Lower lobe of right lung (tissue), 2 donors: Measurements from ENCODE around the gene GAB2. TPM values are rescaled to one million over a fixed set of nuclear protein-coding genes. Genes with fewer than 3 reads are reported as not detected.

ENCODE experiments used
- ATAC-seq, 2 donors: fragments of 200-7000 bp; cut with Tn5 transposase; one replicate each; pipeline ENCODE4 v1.9.1; 2020 to 2022; ENCODE audit warnings: mild to moderate bottlenecking in 2 of 2, moderate library complexity in 2 of 2
- DNase-seq: peaks from one replicate; pipeline ENCODE4 v3.0.0-alpha.2; 2020
- H3K27ac ChIP-seq: fragments of 200-600 bp; one replicate; pipeline ENCODE4 v1.8.0; 2022
- H3K27me3 ChIP-seq: fragments of 200-600 bp; one replicate; pipeline ENCODE4 v1.8.0; 2022; ENCODE audit warnings: low read depth
- H3K36me3 ChIP-seq: fragments of 200-600 bp; one replicate; pipeline ENCODE4 v1.8.0; 2022; ENCODE audit warnings: mild to moderate bottlenecking
- H3K4me1 ChIP-seq: fragments of 200-600 bp; one replicate; pipeline ENCODE4 v1.8.0; 2022
- H3K4me3 ChIP-seq: fragments of 200-600 bp; one replicate; pipeline ENCODE4 v1.8.0; 2022; ENCODE audit warnings: mild to moderate bottlenecking
- H3K9me3 ChIP-seq: fragments of 200-600 bp; one replicate; pipeline ENCODE4 v1.8.0; 2022
- CTCF ChIP-seq: fragments of 200-600 bp; IDR thresholded peaks from one replicate; pipeline ENCODE4 v1.8.0; 2022; ENCODE audit warnings: antibody characterized with exemption, mild to moderate bottlenecking
- intact Hi-C: fragments of 100-400 bp; cut with DNase I; formaldehyde crosslinking; loops from one replicate; pipeline ENCODE4 v1.11.0; 2022
- total RNA-seq: library from RNA; stranded (reverse); fragmentation: NEBNext Ultra II Directional; extraction: Animal tissue kit (Norgen Biotek cat#: 25700); gene quantifications from one replicate; pipeline ENCODE4 v1.2.1, GENCODE V29; 2021
- donor health status: DM: no; HTN: yes; CAD: no; lungs with severe emphysema.

Gene GAB2
- total RNA-seq, 1 donor from 2014 or later: 64.2 TPM

- intact Hi-C loops: no loop called here
- Histone ChIP-seq H3K27ac (no peak overlapping the region), H3K9me3 (no peaks in the 10 kb centered on the region), H3K27me3 (no peaks in the 10 kb centered on the region), H3K36me3 (peaks cover 15% of the 10 kb centered on the region), H3K4me1 (peaks cover 13% of the 10 kb centered on the region), H3K4me3 (no peak overlapping the region)
- DNase-seq (no peak), ATAC-seq (no peak)
- TF ChIP-seq CTCF: no peak
These were observed 223.8 kb downstream of the GAB2 start for GRCh38 chr11:78193806-78194205.

GRCh38 chr11:78192911-78193351 is 224.7 kb downstream of the GAB2 start:
- no peak for ATAC-seq
- Histone ChIP-seq H3K4me3 (no peak overlapping the region), H3K9me3 (no peaks in the 10 kb centered on the region), H3K27ac (no peak overlapping the region), H3K27me3 (no peaks in the 10 kb centered on the region), H3K36me3 (peaks cover 6% of the 10 kb centered on the region), H3K4me1 (peaks cover 13% of the 10 kb centered on the region)
- intact Hi-C loops: no loop called here
- no peak for TF ChIP-seq CTCF
- no peak for DNase-seq

GRCh38 chr11:78192223-78192719 is 225.3 kb downstream of the GAB2 start:
- intact Hi-C loops: no loop called here
- TF ChIP-seq CTCF: no peak
- Histone ChIP-seq H3K27me3 (no peaks in the 10 kb centered on the region), H3K36me3 (no peaks in the 10 kb centered on the region), H3K4me1 (peaks cover 17% of the 10 kb centered on the region), H3K4me3 (no peak overlapping the region), H3K27ac (no peak overlapping the region), H3K9me3 (no peaks in the 10 kb centered on the region)
- ATAC-seq: no peak
- DNase-seq: no peak

- TF ChIP-seq CTCF: no peak
- Histone ChIP-seq H3K4me1 (peaks cover 29% of the 10 kb centered on the region), H3K9me3 (no peaks in the 10 kb centered on the region), H3K36me3 (no peaks in the 10 kb centered on the region), H3K27me3 (no peaks in the 10 kb centered on the region), H3K27ac (no peak overlapping the region), H3K4me3 (no peak overlapping the region)
- DNase-seq (no peak), ATAC-seq (no peak)
- intact Hi-C loops: no loop called here
These were observed 226.6 kb downstream of the GAB2 start for GRCh38 chr11:78190871-78191538.

GRCh38 chr11:78190374-78190773 is 227.2 kb downstream of the GAB2 start:
- no peaks in the 10 kb centered on the region for H3K9me3 ChIP-seq
- no peak overlapping the region for H3K27ac ChIP-seq
- peaks cover 32% of the 10 kb centered on the region for H3K4me1 ChIP-seq
- intact Hi-C loops: no loop called here
- no peak overlapping the region for H3K4me3 ChIP-seq
- H3K27me3 ChIP-seq: no peaks in the 10 kb centered on the region
- no peak for DNase-seq
- no peak for ATAC-seq
- no peak for TF ChIP-seq CTCF
- H3K36me3 ChIP-seq: no peaks in the 10 kb centered on the region
